GM10266 (cell line): Measurements from ENCODE around the gene SCNN1B.
A peak's percentile ranks its signal among the peaks of the same experiment; 100 is the strongest.

Experiments
- DNase-seq: peaks from one replicate; pipeline ENCODE4 v3.0.0; 2012; ENCODE audit errors: extremely low spot score
- TF ChIP-seq, protein P1 (sequence below): IDR thresholded peaks from 2 replicates; pipeline ENCODE4 v1.5.1; 2012; ENCODE audit warnings: mild to moderate bottlenecking, low read depth; ENCODE audit not compliant: control insufficient read depth, insufficient read depth; ENCODE audit errors: missing control alignments

Gene SCNN1B

DNA sequence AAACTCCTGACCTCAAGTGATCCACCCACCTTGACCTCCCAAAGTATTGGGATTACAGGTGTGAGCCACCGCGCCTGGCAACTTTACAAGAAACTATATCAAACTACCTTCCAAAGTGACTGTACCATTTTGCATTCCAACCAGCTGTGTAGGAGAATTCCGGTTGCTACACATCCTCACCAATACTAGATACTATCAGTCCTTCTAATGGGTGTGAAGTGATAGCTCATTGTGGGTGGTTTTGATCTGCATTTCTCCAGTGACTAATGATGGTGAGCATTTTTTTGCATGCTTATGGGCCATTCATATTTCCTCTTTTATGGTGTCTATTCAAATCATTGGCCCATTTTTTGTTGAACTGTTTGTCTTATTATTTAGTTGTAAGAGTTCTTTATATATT lies 37.7 kb downstream of the SCNN1B start:
- TF ChIP-seq, protein P1, sequence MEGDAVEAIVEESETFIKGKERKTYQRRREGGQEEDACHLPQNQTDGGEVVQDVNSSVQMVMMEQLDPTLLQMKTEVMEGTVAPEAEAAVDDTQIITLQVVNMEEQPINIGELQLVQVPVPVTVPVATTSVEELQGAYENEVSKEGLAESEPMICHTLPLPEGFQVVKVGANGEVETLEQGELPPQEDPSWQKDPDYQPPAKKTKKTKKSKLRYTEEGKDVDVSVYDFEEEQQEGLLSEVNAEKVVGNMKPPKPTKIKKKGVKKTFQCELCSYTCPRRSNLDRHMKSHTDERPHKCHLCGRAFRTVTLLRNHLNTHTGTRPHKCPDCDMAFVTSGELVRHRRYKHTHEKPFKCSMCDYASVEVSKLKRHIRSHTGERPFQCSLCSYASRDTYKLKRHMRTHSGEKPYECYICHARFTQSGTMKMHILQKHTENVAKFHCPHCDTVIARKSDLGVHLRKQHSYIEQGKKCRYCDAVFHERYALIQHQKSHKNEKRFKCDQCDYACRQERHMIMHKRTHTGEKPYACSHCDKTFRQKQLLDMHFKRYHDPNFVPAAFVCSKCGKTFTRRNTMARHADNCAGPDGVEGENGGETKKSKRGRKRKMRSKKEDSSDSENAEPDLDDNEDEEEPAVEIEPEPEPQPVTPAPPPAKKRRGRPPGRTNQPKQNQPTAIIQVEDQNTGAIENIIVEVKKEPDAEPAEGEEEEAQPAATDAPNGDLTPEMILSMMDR, result no peak
- no peak for DNase-seq

DNA sequence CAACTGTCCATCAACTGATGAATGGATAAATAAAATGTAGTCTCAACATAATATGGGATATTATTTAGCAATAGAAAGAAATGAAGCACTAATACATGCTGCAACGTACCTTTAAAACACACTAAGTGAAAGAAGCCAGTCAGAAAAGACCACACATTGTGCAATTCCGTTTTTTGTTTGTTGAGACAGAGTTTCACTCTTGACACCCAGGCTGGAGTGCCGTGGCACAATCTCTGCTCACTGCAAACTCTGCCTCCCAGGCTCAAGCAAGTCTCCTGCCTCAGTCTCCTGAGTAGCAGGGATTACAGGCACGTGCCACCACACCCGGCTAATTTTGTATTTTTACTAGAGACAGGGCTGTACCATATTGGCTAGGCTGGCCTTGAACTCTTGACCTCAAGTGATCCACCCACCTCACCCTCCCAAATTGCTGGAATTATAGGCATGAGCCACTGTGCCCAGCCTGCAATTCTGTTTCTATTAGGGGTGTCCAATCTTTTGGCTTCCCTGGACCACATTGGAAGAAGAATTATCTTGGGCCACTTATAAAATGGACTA lies 40.1 kb downstream of the SCNN1B start:
- no peak for DNase-seq
- TF ChIP-seq, protein P1, result no peak

DNA sequence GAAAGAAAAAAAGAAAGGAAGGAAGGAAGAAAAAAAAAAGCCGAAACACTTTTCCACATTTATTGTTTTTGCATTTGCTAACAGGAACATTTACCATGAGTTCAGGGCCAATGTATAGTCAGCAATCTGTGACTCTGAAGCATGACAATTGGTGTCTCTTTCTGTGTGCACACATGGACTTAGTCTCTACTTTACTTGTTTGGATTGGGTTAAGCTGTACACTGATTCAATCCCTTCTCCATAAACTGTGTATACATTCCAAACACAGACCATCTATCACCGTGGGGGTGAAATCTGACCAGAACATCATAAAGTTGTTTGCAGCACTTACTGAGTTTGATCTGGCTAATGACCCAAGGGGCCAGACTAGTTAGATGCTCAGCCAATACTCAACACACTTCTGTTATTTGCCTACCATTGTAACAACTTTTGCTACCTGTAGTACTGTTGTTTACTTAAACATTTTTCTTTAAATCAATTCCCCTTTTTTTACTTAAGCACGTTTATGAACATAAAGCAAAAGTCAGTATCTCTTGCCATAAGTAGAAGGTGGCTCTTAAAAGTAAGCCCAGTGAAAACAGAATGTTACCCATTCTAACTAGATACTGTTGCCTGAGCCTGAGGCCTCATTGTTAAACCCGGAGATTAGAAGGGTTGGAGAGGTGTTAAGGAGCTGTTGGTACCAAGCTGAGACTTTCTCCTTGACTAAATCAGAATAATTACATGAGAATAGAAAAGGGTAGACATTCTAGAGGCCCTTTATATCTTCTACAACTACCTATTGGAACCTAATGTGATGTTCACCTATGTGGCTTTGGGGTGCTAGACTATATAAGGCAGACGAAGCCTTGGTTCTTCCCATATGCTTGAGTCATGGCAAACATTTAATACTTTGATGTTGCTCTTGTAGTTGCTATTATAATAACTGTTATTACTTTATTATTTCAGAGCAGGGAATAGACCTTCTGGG lies 41.8 kb downstream of the SCNN1B start:
- no peak for DNase-seq
- TF ChIP-seq, protein P1, result no peak

DNA sequence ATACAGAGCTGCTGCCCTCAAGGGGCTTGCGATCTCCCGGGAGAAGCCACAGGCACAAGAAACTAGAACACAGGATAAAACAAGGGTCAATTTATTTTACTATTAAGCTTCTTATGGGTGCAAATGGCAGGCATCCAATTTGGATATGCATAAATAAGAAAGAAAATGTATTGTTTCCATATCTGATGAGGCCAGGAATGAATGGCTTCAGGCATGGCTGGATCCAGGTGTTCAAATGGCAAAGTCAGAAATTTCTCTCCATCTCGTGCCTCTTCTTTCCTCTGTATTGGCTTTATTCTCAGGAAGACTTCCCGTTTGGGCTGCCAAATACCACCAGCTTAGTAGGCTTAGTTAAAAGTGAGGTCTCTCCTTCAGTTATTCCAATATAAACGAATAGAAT lies 43.1 kb downstream of the SCNN1B start:
- DNase-seq, result no peak
- TF ChIP-seq, protein P1, result no peak

DNA sequence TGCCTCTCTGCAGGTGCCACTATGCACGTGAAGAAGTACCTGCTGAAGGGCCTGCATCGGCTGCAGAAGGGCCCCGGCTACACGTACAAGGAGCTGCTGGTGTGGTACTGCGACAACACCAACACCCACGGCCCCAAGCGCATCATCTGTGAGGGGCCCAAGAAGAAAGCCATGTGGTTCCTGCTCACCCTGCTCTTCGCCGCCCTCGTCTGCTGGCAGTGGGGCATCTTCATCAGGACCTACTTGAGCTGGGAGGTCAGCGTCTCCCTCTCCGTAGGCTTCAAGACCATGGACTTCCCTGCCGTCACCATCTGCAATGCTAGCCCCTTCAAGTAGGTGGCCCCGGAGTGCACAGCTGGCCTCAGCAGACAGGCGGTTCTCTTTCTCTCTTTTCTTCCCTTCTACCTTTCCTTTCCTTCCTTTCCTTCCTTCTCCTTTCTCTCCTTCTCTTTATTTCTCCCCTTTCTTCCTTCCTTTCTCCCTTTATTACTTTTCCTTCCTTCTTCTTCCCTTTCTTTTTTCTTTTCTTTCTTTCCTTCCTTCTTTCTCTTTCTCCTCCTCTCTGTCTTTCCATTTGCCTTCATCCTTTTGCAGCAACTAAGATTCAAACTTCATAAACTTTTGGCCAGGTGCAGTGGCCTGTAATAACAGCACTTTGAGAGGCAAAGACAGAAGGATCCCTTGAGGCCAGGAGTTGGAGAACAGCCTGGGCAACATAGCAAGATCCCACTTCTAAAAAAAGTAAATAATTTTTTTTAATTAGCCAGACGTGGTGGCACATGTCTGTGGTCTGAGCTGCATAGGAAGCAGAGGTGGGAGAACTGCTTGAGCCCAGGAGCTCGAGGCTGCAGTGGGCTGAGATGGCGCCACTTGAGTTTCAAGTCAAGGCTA lies 46.7 kb downstream of the SCNN1B start:
- no peak for DNase-seq
- TF ChIP-seq, protein P1, result peak; percentile 18

DNA sequence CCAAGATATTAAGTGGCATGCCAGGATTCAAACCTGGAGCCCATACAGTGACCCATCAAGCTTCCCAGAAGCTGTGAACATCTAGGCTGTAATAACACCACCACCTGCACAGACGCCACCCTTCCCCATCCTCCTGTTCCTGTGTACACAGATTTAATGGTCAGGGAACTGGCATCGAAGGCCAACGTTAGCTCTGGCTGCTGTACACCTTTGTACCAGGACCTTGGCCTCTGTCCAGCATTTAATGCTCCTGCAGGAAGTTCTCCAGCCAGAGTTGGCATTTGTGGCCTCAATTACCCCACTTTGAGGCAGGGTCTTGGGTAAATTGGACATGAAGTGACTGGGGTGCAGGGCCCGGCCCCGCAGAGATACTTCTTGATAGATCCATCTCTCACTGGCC lies 49.3 kb downstream of the SCNN1B start:
- DNase-seq, result no peak
- TF ChIP-seq, protein P1, result no peak
